NCI-H69 (cell line): ENCODE results near the gene MAP7.
"Not testable (repeated sequence)": the region's sequence is repeated elsewhere in the genome, so short reads cannot be mapped to it uniquely, and the experiment has no call there.

Experiments used
- DNase-seq: peaks from one replicate; lab custom pipeline; 2025; lab: John Stamatoyannopoulos, UW

Gene MAP7

GRCh38 chr6:136383268-136383937 is 166.8 kb downstream of the MAP7 start:
- no peak for DNase-seq

GRCh38 chr6:136382676-136383252 is 167.5 kb downstream of the MAP7 start:
- DNase-seq: no peak

- DNase-seq: peak; percentile 31
These were observed 171.3 kb downstream of the MAP7 start for GRCh38 chr6:136378888-136379287.

DNA sequence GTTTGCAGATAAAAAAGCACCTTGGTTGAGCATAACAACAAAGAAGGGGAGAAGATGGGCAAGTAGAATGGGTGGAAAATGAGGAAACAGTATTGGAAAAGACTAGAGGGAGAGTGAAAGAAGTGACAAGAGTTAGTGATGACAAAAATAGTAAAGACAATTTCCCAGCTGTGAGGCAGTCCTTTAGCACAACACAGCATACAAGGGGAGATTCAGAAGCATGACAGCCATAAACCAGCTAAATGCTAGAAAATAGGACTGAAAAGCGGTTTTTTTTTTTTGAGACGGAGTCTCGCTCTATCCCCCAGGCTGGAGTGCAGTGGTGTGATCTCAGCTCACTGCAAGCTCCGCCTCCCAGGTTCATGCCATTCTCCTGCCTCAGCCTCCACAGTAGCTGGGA is 174.4 kb downstream of the MAP7 start:
- not testable (repeated sequence) for DNase-seq

DNA sequence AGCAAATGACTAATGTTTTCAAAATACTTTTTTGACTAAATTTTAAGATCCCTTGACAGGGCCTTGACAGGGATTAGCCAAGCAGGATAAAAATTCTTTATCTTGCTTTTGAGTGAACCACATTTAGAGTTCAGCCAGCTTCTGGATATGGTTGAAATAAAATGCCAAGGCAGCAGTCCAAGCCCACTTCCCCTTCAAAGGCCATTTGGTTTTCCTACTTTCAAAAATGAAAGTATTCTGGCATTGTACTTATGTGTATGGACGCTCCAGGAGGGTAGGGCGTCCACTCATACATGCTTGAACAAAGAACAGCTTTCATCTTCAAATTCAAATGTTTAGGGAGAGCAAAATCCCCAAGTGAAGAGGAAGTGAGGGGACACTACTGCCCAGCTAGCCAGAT is 178.3 kb downstream of the MAP7 start:
- no peak for DNase-seq

- DNase-seq: no peak
These were observed 179.1 kb downstream of the MAP7 start for GRCh38 chr6:136370988-136371728.

DNA sequence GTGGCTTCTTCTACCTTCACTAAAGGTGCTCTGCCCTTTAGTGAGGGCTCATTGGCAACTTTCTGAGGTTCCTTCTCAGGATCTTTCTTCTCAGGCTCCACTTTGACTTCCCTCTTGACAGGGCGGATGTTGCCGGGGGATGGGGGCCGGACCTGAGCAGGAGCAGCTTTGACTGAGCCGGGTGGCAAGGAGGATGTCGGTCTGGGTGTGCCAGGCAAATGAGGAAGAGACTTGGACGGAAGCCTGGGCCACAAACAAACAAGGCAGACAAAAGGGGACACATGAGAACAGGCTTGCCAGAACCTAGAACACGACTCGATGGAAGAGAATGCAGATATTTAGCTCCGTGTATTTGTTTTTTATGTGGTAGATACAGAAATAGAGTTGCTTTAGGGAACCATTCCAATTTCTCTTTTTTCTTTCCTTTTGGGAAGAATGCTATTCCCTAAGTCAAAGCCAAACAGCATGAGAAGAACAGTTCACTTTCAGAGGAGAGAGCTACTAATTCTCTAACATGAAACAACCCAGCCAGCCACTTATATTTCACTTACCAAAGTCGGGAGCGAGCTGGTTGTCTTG is 184.4 kb downstream of the MAP7 start:
- no peak for DNase-seq

GRCh38 chr6:136362421-136363356 is 187.5 kb downstream of the MAP7 start:
- no peak for DNase-seq

GRCh38 chr6:136361787-136362186 is 188.4 kb downstream of the MAP7 start:
- no peak for DNase-seq

DNA sequence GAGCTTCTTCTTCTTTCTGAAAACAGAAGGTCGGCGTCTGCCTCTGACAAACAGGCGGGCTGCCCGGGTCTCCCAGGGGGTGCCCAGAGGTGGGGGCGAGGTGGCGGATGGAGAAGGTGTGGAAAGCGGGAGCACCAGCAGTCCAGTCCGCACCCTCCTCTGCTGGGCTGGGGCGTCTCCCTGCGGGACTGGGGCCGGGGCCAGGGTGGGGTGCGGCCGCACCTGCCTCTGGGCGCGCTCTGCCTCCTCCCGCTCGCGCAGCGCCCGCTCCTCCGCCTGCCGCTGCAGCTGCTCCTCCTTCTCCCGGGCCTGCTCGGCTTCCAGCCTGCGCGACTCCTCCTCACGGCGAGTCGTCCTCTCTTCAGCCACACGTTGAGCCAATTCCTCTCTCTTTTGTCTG is 189.4 kb downstream of the MAP7 start:
- DNase-seq: no peak

DNA sequence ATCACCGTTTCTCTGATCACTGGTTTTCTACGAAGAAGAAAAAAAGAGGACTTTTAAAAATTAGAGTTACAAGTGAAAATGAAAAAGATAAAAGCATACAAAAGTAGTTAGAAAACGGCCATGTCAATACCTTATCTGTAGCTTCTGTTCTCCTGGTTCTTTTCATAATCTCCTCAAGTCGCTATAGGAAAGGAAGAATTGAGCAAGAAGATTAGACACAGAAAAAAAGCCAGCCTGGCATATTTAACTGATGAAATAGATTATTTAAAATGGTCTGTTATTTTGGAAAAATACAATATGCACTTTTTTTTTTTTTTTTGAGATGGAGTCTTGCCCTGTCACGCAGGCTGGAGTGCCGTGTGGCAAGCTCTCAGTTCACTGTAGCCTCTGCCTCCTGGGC is 190.4 kb downstream of the MAP7 start:
- DNase-seq: no peak

- peak; percentile 93 for DNase-seq
These were observed 198.6 kb downstream of the MAP7 start for GRCh38 chr6:136351518-136352110.

GRCh38 chr6:136350914-136351313 is 199.3 kb downstream of the MAP7 start:
- DNase-seq: no peak

GRCh38 chr6:136347847-136348246 is 202.4 kb downstream of the MAP7 start:
- DNase-seq: no peak

DNA sequence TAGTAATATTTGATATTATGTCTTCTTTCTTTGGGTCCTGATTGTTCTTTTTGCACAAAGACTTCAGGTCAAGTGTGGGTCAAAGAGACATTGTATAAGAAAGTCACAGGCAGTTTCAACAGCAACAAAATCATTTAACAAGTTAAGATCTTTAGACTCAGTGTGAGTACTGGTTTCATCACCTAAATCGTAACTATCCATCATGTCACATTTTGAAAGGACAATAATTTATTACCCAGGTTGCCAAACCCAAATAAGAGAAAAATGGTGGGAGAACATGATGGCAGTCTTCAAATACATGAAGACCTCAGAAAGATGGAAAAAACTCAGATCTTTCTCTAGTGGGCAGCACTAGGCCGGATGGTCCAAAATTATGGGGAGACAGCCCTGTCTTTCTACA is 205.1 kb downstream of the MAP7 start:
- DNase-seq: no peak

DNA sequence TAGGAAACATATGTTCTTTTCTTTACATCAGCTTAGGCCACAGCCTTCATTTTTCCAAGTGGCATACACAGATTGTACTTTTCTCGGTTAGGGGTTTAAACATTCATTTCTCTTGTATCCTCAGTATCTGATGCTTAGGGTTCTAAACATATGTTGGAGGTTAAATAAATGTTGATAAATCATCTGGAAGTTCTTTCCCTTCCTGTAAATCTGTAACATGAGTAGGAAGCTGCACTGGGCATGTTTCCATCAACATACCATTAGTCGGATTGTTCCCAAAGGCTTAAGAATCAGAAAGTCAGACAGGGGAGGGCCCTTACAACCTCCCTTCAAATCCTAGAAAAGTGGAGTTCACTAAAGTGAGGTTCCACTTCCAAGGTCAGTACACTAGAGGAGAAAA is 205.8 kb downstream of the MAP7 start:
- DNase-seq: peak; percentile 40

- DNase-seq: no peak
These were observed 206.5 kb downstream of the MAP7 start for GRCh38 chr6:136343700-136344099.

DNA sequence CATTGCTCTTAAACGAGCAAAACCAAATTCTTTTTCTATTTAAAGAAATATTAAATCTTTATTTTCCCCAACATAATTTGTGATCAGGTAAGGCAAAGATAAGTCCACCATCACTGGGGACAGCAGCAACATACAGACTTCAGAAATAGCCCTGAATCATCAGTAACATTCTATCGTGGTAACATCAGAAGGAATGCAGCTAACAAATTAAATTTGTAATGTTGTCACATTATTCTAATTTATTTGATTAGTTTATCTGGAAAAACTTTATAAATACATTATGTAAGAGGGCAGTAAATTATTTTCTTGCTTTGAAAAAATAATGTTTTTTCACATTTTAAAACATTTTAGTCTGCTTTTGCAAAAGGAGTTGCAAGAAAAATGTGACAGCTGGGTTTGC is 206.9 kb downstream of the MAP7 start:
- no peak for DNase-seq

DNA sequence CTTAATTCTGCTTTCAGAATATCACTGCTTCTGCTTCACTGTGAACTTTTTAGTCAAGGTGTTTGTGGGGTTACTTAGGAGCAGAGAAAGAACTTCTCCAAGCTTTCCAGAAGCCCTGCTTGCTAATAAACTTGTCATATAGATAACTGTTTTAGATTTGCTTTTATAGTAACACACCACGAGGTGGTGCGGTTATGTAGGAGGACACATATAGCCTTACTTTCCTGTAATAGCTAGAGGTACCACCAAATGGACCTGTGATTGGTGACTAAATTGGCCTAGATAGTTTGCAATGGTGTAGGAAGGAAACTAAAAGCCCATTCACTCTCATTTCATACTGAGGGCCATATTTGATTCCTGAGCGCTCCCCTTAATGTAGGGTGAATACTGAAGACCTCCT is 208.3 kb downstream of the MAP7 start:
- no peak for DNase-seq

GRCh38 chr6:136341367-136341766 is 208.9 kb downstream of the MAP7 start:
- no peak for DNase-seq

DNA sequence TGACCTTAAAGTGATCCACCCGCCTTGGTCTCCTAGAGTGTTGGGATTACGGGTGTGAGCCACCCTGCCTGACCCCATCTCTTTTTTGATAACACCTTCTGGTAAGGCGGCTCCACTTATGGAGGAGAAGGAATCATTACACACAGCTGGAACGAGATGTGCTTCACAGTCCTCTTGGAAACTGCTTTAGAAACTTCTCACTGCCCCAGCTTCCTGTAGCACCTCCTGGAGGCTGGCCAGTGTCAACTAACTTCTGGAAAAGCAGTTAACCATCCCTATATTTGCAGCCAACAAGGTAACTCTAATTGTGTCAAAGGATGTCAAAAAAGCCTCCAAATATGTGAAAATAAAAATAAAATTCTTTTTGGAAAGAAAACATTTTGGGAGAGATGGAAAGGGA is 211.7 kb downstream of the MAP7 start:
- peak; percentile 32 for DNase-seq

DNA sequence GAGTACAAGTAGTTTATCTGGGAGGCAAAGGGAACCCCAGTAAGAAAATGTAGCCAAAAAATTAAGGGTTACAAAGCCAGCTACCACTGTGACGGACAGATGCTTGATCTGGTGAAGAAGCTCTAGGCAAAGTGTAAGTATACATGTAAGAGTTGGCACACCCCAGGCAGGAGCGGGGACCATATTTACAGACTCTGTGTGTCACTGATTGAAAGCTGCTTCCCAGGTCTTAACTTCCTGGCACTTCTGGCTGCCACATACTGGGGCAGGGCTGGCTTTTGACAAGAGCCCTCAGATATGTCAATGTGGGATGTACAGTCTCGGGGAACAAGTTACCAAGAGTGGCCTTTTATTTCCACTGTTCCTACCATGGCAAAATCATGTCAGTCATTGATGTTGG is 212.6 kb downstream of the MAP7 start:
- peak; percentile 24 for DNase-seq
